ENCODE data around the gene SKOR1.

Gene SKOR1, protein sequence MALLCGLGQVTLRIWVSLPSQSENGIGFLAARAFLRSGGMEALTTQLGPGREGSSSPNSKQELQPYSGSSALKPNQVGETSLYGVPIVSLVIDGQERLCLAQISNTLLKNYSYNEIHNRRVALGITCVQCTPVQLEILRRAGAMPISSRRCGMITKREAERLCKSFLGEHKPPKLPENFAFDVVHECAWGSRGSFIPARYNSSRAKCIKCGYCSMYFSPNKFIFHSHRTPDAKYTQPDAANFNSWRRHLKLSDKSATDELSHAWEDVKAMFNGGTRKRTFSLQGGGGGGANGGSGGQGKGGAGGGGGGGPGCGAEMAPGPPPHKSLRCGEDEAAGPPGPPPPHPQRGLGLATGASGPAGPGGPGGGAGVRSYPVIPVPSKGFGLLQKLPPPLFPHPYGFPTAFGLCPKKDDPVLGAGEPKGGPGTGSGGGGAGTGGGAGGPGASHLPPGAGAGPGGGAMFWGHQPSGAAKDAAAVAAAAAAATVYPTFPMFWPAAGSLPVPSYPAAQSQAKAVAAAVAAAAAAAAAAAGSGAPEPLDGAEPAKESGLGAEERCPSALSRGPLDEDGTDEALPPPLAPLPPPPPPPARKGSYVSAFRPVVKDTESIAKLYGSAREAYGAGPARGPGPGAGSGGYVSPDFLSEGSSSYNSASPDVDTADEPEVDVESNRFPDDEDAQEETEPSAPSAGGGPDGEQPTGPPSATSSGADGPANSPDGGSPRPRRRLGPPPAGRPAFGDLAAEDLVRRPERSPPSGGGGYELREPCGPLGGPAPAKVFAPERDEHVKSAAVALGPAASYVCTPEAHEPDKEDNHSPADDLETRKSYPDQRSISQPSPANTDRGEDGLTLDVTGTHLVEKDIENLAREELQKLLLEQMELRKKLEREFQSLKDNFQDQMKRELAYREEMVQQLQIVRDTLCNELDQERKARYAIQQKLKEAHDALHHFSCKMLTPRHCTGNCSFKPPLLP

DNA sequence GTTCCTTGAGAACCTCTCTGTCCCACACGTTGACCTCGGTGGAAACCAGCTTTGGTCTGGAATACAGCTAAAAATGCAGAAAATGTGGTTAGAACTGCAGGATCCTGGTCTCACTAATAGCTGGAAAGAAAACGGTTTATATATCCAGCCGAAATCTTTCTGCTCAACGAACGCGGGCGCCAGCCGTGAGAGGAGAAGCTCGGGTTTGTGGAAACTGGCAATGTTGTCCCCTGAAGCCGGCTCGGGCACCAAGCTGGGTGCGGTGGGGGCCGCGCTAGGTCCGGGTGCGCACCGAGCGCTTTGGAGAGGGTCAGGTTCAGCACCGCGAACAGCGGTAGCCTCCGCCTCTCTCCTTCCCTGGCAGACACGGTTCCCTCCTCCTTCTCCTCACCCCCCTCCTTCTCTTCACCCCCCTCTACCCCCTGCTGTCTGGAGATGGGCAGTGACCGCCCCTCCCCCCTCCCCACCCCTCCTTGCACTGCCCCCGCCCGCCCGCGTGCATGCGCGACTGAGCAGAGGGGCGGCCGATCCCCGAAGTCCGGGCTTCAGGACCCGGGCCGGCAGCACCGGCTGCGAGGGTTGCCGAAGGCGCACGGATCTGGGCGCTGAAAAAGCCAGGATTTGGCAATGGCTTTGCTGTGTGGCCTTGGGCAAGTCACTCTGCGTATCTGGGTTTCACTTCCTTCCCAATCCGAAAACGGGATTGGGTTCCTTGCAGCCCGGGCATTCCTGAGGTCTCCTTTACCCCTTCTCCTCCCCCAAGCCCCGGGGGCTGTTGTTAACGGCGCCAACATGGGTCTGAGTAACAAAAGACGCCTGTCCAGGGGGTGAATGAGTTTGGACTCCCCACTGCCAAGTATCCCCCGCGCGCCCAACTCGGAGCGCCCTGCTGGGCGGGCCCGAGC lies at the start of gene SKOR1:
Gene SKOR1, plus strand, starts transcription at position 534 of the 905 bp plus-strand sequence. Its CDS starts 94 bp downstream, at position 628.
- no peaks in the 10 kb centered on the region for H3K9me2 ChIP-seq (ENCODE audit: low read depth, low read length)
- no peaks in the 10 kb centered on the region for H4K20me1 ChIP-seq (ENCODE audit: insufficient read depth, low read length)
- peak within 1 kb of the TSS; percentile 80 for H3K9ac ChIP-seq (ENCODE audit: low read length)
- H2AFZ ChIP-seq (ENCODE audit: low read length), result no peak within 1 kb of the TSS
- no peaks in the 10 kb centered on the region for H3F3A ChIP-seq (ENCODE audit: insufficient read depth, low read length)
- H3K4me2 ChIP-seq (ENCODE audit: low read length), result peak within 1 kb of the TSS; percentile 88
- H3K36me3 ChIP-seq (ENCODE audit: insufficient read depth, low read length), result peaks cover 44% of the 10 kb centered on the region
- 0 out of 2 replicates have a peak, but pooled peaks cover 3% of the 10 kb centered on the region for H3K79me2 ChIP-seq (ENCODE audit: insufficient read depth, low read length)
- no peaks in the 10 kb centered on the region for H3K27me3 ChIP-seq (ENCODE audit: insufficient read depth, low read length)
- H3K27ac ChIP-seq (ENCODE audit: low read depth, low read length, poor library complexity, severe bottlenecking), result peak within 1 kb of the TSS; percentile 72
- H3K9me3 ChIP-seq (ENCODE audit: low read length), result no peaks in the 10 kb centered on the region
- no peak for TF ChIP-seq EZH2 (IDR thresholded peaks at IDR 0.05; ENCODE audit: borderline replicate concordance, low read length)
- TF ChIP-seq, protein P1, sequence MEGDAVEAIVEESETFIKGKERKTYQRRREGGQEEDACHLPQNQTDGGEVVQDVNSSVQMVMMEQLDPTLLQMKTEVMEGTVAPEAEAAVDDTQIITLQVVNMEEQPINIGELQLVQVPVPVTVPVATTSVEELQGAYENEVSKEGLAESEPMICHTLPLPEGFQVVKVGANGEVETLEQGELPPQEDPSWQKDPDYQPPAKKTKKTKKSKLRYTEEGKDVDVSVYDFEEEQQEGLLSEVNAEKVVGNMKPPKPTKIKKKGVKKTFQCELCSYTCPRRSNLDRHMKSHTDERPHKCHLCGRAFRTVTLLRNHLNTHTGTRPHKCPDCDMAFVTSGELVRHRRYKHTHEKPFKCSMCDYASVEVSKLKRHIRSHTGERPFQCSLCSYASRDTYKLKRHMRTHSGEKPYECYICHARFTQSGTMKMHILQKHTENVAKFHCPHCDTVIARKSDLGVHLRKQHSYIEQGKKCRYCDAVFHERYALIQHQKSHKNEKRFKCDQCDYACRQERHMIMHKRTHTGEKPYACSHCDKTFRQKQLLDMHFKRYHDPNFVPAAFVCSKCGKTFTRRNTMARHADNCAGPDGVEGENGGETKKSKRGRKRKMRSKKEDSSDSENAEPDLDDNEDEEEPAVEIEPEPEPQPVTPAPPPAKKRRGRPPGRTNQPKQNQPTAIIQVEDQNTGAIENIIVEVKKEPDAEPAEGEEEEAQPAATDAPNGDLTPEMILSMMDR (IDR thresholded peaks at IDR 0.05; ENCODE audit: low read length), result no peak
- peak within 1 kb of the TSS; percentile 79 for H3K4me3 ChIP-seq (ENCODE audit: low read depth, low read length, poor library complexity, severe bottlenecking)
- peaks cover 22% of the 10 kb centered on the region for H3K4me1 ChIP-seq (ENCODE audit: insufficient read depth, low read length, severe bottlenecking)

DNA sequence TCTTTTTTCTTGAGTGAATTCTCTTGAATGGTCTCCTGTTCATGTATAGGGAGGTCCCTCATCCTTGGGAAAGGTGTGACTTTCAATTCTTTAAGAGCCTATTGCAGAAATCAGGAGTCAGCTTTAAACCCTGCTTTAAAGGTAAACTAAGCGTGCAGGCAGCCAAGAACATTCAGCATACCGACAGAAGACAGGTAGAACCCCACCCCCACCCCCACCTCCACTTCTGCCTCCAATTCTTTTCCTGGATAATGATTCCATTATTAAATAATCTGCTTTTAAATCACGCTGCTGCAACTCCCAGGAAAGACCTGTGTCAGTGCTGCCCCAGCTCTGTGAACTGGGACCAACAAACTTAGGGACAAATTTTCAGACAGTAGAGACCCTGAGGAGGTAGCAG lies 49.3 kb upstream of the SKOR1 start:
- Histone ChIP-seq H3K4me1 (ENCODE audit: insufficient read depth, low read length, severe bottlenecking) (peaks cover 76% of the 10 kb centered on the region), H4K20me1 (ENCODE audit: insufficient read depth, low read length) (no peaks in the 10 kb centered on the region), H3K36me3 (ENCODE audit: insufficient read depth, low read length) (no peaks in the 10 kb centered on the region), H2AFZ (ENCODE audit: low read length) (no peak overlapping the region), H3K9ac (ENCODE audit: low read length) (no peak overlapping the region), H3K9me3 (ENCODE audit: low read length) (no peaks in the 10 kb centered on the region), H3K4me2 (ENCODE audit: low read length) (no peak overlapping the region), H3K27ac (ENCODE audit: low read depth, low read length, poor library complexity, severe bottlenecking) (peak overlapping the region; percentile 24), H3F3A (ENCODE audit: insufficient read depth, low read length) (no peaks in the 10 kb centered on the region; the same call in 1 of the 2 replicates), H3K79me2 (ENCODE audit: insufficient read depth, low read length) (no peaks in the 10 kb centered on the region), H3K4me3 (ENCODE audit: low read depth, low read length, poor library complexity, severe bottlenecking) (no peak overlapping the region), H3K27me3 (ENCODE audit: insufficient read depth, low read length) (no peaks in the 10 kb centered on the region), H3K9me2 (ENCODE audit: low read depth, low read length) (no peaks in the 10 kb centered on the region)
- TF ChIP-seq, protein P1 (IDR thresholded peaks at IDR 0.05; ENCODE audit: low read length), result no peak
- TF ChIP-seq EZH2 (IDR thresholded peaks at IDR 0.05; ENCODE audit: borderline replicate concordance, low read length), result no peak

DNA sequence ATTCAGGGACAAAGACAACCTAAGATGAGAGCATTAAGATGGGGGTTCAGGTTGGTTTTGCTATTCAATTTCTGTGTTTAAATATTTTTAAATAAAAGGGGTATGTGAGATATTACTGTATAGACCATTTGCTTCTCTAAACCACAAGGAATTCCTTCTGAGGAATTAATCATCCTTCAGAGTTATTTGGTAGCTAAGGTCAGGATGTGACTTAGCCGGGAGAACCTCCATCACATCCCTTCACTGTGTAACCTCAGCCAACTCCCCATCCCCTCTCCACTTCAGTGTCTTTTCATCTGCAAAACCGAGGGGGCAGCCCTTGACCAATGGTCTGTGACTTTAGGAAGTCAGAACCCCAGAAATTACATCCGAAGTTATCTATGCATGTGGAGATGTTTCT lies 48.7 kb upstream of the SKOR1 start:
- no peak overlapping the region for H2AFZ ChIP-seq (ENCODE audit: low read length)
- no peaks in the 10 kb centered on the region for H3K9me2 ChIP-seq (ENCODE audit: low read depth, low read length)
- H3K9ac ChIP-seq (ENCODE audit: low read length), result no peak overlapping the region; the same call in 1 of the 2 replicates
- H3K4me2 ChIP-seq (ENCODE audit: low read length), result no peak overlapping the region
- H3K4me3 ChIP-seq (ENCODE audit: low read depth, low read length, poor library complexity, severe bottlenecking), result no peak overlapping the region
- H3K79me2 ChIP-seq (ENCODE audit: insufficient read depth, low read length), result 0 out of 2 replicates have a peak, but pooled peaks cover under 1% of the 10 kb centered on the region
- H3K27ac ChIP-seq (ENCODE audit: low read depth, low read length, poor library complexity, severe bottlenecking), result peak overlapping the region; percentile 99
- no peaks in the 10 kb centered on the region for H4K20me1 ChIP-seq (ENCODE audit: insufficient read depth, low read length)
- H3K27me3 ChIP-seq (ENCODE audit: insufficient read depth, low read length), result no peaks in the 10 kb centered on the region
- peaks cover 76% of the 10 kb centered on the region for H3K4me1 ChIP-seq (ENCODE audit: insufficient read depth, low read length, severe bottlenecking)
- H3F3A ChIP-seq (ENCODE audit: insufficient read depth, low read length), result no peaks in the 10 kb centered on the region; the same call in 1 of the 2 replicates
- H3K36me3 ChIP-seq (ENCODE audit: insufficient read depth, low read length), result no peaks in the 10 kb centered on the region
- no peaks in the 10 kb centered on the region for H3K9me3 ChIP-seq (ENCODE audit: low read length)
- TF ChIP-seq, protein P1 (IDR thresholded peaks at IDR 0.05; ENCODE audit: low read length), result no peak
- no peak for TF ChIP-seq EZH2 (IDR thresholded peaks at IDR 0.05; ENCODE audit: borderline replicate concordance, low read length)

All from OCI-LY1 (cell line).